AG10803 (cell line): Measurements from ENCODE around the gene KRTAP9-1.
"Not testable (repeated sequence)": the region's sequence is repeated elsewhere in the genome, so short reads cannot be mapped to it uniquely, and the experiment has no call there.

ENCODE experiments used
- DNase-seq: peaks from one replicate; pipeline ENCODE4 v3.0.0; 2010; ENCODE audit warnings: low read depth
- H3K4me3 ChIP-seq: 2 replicates; pipeline ENCODE4 v1.5.1; 2011; ENCODE audit warnings: mild to moderate bottlenecking, low read length, control low read depth
- CTCF ChIP-seq: conservative IDR thresholded peaks from 2 replicates; pipeline ENCODE4 v1.5.1; 2011; ENCODE audit warnings: mild to moderate bottlenecking, low read length, control low read depth, inconsistent platforms

The KRTAP9-1 gene

GRCh38 chr17:41189837-41190318, at the start of gene KRTAP9-1:
Gene KRTAP9-1 (plus strand): TSS chr17:41189887. CDS start chr17:41189887, 0 bp downstream.
- DNase-seq, H3K4me3 ChIP-seq: not testable (repeated sequence)

GRCh38 chr17:41140360-41141131, 49.1 kb upstream of the KRTAP9-1 start, which contains the start of gene KRTAP4-6:
Gene KRTAP4-6 (minus strand): TSS chr17:41140544. CDS start chr17:41140487, 57 bp downstream.
- no peak within 1 kb of the TSS for H3K4me3 ChIP-seq
- no peak for TF ChIP-seq CTCF
- peak; percentile 95 for DNase-seq

GRCh38 chr17:41141361-41141760, 48.3 kb upstream of the KRTAP9-1 start:
- no peak for TF ChIP-seq CTCF
- H3K4me3 ChIP-seq: no peak overlapping the region
- DNase-seq: no peak

GRCh38 chr17:41144846-41145245, 44.8 kb upstream of the KRTAP9-1 start:
- no peak for TF ChIP-seq CTCF
- DNase-seq: no peak
- H3K4me3 ChIP-seq: no peak overlapping the region

GRCh38 chr17:41145261-41145660, 44.4 kb upstream of the KRTAP9-1 start:
- no peak for TF ChIP-seq CTCF
- no peak overlapping the region for H3K4me3 ChIP-seq

GRCh38 chr17:41147531-41148204, 42.0 kb upstream of the KRTAP9-1 start:
- TF ChIP-seq CTCF: no peak
- H3K4me3 ChIP-seq: no peak overlapping the region
- no peak for DNase-seq

More at GRCh38 chr17:41145261-41145660, 44.4 kb upstream of the KRTAP9-1 start:
- no peak for DNase-seq

- DNase-seq, H3K4me3 ChIP-seq: not testable (repeated sequence)
Measured at GRCh38 chr17:41148971-41149651, 40.6 kb upstream of the KRTAP9-1 start.
